ENCODE measurements around the gene TLE7.

The TLE7 gene

DNA sequence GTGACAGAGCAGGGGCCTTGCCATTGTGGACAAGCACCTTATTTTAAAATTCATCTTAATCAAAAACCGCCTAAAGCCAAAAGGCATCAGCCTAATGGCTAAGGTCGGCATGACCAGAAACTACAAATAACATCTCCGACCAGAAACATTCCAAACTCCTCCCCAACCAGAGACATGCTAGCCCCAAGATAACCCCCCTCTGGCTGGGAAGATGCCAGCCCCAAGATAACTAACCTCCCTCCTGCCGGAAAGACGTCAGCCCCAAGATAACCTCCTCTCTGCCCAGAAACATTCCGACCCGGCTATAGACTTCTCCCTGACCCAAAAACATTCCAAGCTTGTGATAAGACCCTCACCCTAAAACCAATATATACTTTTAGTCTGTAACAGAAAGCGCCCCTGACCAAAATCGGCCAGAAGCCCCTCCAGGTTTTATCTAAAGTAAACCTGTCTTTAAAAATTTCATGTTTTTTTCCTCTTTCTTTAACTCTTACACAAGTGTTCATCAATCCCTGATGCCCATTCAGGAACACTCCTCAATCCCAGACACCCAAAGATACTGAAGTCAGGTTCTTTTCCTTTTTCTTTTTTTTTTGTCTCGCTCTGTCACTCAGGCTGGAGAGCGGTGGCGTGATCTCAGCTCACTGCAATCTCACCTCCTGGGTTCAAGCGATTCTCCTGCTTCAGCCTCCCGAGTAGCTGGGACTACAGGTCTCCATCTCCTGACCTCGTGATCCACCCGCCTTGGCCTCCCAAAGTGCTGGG is 32.7 kb downstream of the TLE7 start:
- no peak for DNase-seq

DNA sequence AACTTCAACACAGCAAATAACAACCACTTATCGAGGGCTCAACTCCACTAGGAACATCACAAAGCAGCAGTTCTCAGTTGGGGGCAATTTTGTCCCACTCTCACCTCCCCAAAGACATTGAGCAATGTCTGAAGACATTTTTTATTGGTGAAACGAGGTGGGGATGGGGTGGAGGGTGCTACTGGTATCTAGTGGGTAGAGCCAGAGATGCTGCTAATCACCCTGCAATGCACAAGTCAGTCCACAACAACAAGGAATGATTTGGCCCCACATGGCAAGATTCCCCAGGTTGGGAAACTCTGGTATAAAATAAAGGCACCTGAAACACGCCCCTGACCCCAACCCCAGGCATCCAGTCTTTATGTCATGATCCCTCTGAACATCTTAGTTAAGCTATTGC is 33.3 kb downstream of the TLE7 start:
- no peak for DNase-seq

DNA sequence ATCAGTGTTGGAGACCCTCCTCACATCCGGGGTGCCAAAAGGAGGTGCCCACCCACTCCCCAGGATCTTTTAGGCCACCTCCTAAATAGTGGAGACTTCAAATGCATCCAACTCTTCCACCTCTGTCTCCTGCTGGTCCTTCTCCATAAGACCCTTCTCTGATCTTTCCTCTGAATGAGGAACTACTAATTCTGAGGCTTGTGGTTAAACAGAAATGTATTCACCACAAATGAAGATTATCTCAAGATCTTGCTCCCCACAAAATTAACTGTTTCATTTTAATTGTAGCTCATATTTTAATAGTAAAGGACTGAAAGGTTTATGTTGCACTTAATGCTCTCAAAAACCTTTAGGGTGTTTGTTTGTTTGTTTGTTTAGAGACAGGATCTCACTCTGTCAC is 34.1 kb downstream of the TLE7 start:
- DNase-seq, result no peak

DNA sequence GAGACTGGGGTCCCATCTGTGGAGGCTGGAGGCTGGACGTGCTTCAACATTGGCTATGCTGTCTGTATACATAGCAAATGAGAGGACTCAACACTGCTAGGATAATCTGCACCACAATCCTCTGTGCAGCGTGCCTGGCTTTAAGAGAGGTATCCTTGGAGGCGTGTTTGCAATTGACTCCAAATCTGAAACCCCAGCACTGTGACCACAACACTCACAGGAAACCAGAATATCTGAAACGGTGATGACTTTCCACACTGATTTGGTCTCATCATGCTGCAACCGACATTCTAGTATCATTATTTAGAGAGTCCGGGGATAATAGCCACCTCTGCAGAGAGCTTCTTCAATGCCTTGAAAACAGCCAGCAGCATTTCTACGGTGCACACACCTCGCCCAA is 35.1 kb downstream of the TLE7 start:
- no peak for DNase-seq

DNA sequence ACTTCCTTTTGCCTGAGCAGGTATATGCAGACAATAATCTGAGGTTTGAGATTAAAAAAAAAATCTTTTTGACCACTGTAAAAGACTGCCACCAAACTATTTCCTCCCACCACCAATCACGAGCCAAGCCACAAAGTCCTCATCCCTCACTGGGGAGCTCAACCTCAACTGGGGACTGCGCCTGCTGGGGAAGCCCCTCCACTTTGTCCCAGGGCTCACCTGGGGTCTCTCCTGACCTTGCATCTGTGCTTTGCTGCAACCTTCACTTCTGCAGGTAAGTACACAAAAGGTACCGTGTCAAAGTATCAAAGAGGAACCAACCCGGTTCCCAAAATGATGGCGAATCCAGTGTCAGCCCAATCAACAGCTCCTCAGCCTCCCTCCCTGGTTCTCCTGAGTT is 35.5 kb downstream of the TLE7 start:
- DNase-seq, result no peak

DNA sequence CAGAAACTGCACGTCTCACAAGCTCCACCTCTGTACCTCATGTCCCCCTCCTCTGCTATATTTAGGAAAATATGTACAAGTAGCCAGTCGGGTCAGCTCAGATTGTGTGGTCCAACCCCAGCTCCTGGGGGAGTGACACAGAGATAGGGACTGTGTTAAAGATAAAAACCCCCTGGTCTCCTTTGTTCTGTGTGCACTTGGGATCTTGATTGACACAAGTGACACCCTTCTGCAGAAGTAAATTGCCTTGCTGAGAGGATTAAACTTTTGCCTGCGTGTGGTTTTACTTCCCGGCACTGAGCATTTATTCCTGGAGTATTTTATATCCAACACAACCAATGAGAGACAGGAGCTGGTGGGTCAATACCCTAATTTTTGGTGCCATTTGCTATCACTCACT is 37.5 kb downstream of the TLE7 start:
- DNase-seq, result no peak

DNA sequence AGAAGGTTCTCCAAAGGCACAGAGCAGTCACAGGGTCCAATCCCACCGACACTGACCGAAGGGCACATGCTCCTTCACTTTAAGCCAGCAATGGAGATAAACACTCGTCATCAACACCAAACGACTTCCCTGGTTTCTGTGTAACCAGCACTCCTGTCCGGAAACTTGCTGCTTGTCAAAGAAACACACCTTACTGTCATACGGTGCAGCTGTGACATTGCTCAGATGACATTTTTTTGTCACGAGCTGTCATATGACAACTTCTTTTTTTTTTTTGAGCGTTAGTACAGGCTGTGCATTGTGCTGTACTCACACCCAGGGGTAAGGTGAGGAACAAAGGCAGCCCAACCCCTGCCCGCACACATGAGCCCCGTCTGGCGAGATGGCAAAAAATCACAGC is 39.2 kb downstream of the TLE7 start:
- no peak for DNase-seq

DNA sequence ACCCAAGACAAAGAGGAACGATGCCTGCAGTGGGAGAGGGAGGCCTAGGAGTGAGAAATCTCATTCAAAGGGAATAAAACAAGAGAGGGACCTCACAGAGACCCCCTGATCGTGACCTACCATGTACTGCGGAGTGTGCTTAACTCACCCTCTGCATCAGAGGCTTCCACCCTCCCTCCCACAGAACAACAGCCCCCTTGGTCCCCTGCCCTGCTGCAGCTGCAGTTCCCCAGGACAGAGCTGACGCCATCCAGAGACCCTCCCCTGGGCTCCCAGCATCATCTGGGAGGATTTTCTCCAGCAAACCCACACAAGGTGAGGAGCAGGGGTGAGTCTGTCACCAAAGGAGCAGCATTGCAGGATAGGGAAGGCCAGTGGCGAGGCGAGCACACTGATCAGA is 39.8 kb downstream of the TLE7 start:
- DNase-seq, result no peak

DNA sequence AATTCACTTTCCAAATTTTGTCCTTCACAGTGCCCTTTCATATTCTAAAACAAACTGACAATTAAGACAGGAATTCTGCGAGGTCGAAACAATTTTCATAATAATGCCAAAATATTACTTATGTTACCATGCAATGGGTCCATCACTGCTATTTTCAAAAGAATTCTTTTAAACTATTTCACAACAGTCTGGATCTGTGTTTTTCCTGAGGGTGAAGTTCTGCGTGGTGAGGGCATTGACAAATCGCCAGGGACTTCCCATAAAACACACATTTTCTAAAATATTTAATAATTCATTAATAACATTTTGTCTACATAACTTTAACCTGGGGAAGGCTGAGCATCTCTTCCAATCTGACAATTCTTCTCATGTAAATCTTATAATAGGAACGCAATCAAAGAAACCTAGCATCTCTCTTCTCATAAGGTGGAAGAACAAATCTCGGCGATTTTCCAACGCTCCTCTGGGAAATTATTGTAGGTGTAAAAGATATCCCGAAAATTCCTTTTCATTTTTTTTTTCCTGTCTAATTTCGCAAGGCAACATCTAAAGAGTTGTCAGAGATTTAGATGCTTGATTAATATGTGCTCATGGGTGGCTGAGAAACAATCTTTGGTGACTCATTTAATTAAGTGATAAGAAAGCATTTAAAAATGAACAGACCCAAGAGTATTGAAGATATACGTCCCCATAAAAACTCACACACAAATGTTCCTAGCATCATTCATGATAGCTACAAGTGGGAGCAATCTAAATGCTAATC is 41.9 kb downstream of the TLE7 start:
- DNase-seq, result no peak

DNA sequence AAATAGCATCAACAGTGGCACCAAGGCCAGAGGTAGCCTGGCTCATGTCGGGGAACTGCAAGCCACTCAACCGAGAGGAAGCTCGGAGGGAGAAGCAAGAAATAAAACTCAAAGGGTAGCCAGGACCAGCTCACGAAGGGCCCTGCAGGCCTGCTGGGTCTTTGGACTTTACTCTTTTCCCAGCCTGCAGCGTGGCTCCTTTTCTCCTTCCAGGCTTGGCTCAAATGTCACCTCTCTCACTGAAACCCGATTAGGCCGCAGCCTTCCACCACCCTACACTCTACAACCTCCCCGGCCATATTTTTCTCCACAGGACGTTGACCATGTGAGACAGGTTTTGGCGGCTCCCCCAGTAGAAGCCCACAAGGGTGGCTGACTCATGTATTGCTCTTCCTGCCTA is 45.3 kb downstream of the TLE7 start:
- no peak for DNase-seq

DNA sequence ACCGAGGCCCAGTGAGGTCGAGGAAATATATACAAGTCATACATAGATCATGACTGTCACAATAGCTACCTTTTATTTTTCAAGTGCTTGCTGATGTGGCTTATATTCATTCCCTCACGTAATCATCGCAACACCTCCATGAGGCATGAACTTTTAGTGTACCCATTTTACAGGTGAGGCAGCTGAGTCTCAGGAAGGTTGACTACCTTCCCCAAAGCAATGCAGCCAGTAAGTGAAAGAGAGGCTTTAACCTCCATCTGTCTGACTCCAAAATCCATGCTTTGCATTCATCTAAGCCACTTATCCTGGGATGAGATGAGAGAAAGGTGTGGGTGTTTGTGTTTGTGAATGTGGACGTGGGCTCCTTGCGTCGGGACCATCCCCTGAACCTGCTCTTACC is 52.5 kb downstream of the TLE7 start:
- DNase-seq, result no peak

DNA sequence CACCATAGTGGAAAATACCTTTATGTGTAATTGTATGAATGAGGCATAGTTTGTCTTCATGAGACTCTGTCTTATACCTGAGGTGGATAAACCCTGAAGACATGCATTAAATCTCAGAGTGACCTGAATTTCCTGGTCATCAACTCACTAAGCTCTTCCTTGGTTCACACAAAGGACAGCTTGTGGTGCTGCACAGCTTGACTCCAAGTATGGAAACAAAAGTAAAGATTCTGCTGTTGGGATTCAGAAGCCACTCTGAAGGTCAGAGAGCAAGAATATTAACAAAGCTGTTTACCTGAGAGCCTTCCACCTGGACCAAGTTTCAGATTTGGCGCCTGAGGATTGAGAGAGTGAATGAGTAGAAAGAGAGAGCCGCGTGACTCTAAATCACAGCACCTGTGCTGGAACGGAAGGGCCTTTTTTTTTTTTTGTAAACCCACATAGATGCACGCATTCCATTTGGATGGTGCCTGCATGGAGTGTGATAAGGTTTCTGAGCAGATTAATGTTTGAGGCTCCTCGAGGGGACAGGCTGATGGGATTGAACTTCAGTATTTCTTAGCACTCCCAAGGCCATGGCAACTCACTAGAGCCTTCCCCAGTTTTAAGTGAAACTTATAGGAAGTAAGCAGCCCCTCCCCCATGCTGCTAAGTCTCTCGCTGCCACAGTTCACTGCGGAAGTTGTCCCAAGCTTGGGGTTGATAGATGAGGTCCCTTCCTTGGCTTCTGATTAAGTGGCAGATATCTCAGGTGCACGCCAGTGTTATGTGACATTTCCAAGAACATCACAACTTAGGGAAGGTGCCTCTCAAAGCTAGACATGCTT is 54.6 kb downstream of the TLE7 start:
- DNase-seq, result no peak

DNA sequence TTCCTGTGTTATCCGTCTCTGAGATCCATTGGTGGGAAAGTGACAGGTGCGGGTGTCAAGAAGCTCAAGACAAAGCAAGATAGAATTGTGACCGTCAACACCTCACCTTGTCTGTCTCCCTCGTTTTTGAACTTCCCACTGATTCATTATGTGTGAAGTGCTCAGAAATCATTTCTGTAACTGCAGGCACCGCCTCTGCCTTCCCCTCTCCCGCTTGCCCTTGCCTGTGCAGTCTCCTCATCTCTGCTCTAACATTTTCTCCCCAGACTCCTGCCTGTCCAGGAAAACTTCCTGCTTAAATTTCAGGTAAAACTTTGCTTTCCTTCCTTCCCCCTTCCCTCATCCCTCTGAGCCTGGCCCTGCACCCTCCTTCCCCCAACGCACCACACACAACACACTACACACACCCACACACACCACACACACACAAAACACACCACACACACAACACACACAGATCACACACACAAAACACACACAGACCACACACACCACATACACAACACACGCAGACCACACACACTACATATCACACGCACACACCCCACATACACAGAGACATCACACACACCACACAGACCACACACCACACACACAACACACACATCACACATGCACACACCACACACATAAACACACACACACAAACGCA is 57.7 kb downstream of the TLE7 start:
- DNase-seq, result no peak

DNA sequence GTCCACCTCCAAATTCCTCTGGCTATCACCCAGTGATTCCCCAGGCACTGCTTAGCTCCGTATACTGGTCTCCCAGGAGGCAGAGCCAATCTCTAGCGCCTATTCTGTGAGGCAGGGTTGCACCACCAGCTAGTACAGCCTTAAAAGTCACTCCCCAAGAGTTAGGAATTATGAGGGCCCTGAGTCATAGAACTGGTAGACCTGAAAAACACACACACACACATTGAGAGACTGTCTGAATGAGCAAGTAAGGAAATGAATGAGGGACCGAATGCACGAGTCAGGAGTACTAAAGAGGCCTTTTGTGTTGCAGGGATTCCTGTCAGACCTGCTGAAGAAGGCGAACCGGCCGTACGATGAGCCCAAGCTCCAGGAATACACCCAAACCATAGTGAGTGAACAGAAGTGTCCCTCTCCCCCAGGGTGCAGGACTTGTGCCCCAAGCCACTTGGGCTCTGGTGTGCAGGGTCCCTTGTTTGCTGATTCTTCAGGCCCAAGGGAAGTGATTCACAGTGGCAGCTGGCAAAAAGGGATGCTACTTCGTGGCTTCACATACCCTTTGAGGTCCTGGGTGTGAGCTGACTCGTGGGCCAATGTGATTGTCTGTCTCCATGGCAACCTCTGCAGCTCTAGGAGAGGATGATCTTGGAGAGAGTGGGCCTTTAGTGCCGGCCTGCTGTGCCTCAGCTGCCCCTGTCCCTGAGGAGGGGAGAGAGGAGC is 58.6 kb downstream of the TLE7 start:
- DNase-seq, result no peak

DNA sequence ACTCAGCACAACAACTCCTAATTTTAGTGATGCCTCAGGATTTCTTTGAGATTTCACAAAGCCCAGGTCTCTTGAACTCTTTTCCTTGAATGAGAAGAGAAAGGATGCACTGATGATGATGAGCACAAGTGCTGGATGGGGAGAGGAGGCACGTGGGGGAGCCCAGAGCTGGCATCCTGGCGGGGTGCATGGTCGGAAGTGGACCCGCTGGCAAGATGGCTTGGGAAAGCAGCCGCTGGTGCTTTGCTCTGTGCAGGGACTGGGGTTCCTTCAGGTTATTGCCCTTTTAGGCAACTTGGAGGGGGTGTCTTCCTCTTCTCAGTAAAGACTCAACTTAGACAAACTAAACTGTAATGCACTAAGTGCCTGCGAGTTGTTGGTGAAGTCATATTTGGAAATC is 61.0 kb downstream of the TLE7 start:
- DNase-seq, result no peak

Data from CD4-positive, alpha-beta T cell treated with Interleukin-10 for 1 hour (primary cell).